ENCODE measurements around the gene TRAPPC2L. TPM values are rescaled to one million over a fixed set of nuclear protein-coding genes. Genes with fewer than 3 reads are reported as not detected.

The TRAPPC2L gene
- total and polyA plus RNA-seq, 7 donors = 30.7 to 56.5 (median 42.1) TPM

- Histone ChIP-seq H3K9me3 (no peaks in the 10 kb centered on the region), H3K27me3 (peaks cover 4 to 43% (median 25%) of the 10 kb centered on the region in 3 donors), H3K4me1 (peaks cover 0 to 14% (median 0%) of the 10 kb centered on the region in 4 donors), H3K4me3 (no peak overlapping the region), H3K27ac (no peak overlapping the region), H3K36me3 (no peaks in the 10 kb centered on the region)
- no peak for DNase-seq
- TF ChIP-seq CTCF (IDR thresholded peaks at IDR 0.05) (no peak), POLR2AphosphoS5 (IDR thresholded peaks at IDR 0.05) (no peak), EP300 (IDR thresholded peaks at IDR 0.05) (no peak), POLR2A (IDR thresholded peaks at IDR 0.05) (no peak)
- WGBS, 2 donors = 90 to 95% methylated on average over 49 of the region's 49 CpGs
- intact Hi-C loops (cut with DNase I) = no loop called here
Measured at GRCh38 chr16:88883117-88883895, 26.4 kb downstream of the TRAPPC2L start.

GRCh38 chr16:88883946-88884345 is 27.0 kb downstream of the TRAPPC2L start:
- Histone ChIP-seq H3K9me3 (no peaks in the 10 kb centered on the region), H3K36me3 (no peaks in the 10 kb centered on the region), H3K27ac (no peak overlapping the region), H3K27me3 (peaks cover 4 to 43% (median 25%) of the 10 kb centered on the region in 3 donors), H3K4me1 (peaks cover 0 to 14% (median 0%) of the 10 kb centered on the region in 4 donors), H3K4me3 (no peak overlapping the region)
- intact Hi-C loops (cut with DNase I) = no loop called here
- TF ChIP-seq POLR2A (IDR thresholded peaks at IDR 0.05) = no peak
- WGBS, 2 donors = 73 to 88% methylated on average over 11 of the region's 11 CpGs
- DNase-seq = no peak

GRCh38 chr16:88884569-88885271 is 27.8 kb downstream of the TRAPPC2L start:
- Histone ChIP-seq H3K4me1 (peaks cover 0 to 14% (median 0%) of the 10 kb centered on the region in 4 donors), H3K27me3 (peaks cover 4 to 41% (median 25%) of the 10 kb centered on the region in 3 donors), H3K4me3 (no peak overlapping the region), H3K9me3 (no peaks in the 10 kb centered on the region), H3K36me3 (no peaks in the 10 kb centered on the region), H3K27ac (no peak overlapping the region)
- DNase-seq = no peak
- 92 to 95% methylated on average over 39 of the region's 39 CpGs for WGBS, 2 donors
- TF ChIP-seq POLR2A (IDR thresholded peaks at IDR 0.05) = no peak
- no peak for TF ChIP-seq CTCF (IDR thresholded peaks at IDR 0.05)
- TF ChIP-seq EP300 (IDR thresholded peaks at IDR 0.05) = no peak
- no peak for TF ChIP-seq POLR2AphosphoS5 (IDR thresholded peaks at IDR 0.05)
- intact Hi-C loops (cut with DNase I) = no loop called here

- H3K4me1 ChIP-seq = peaks cover 0 to 11% (median 0%) of the 10 kb centered on the region in 4 donors
- TF ChIP-seq POLR2A (IDR thresholded peaks at IDR 0.05) (no peak), EP300 (IDR thresholded peaks at IDR 0.05) (no peak), POLR2AphosphoS5 (IDR thresholded peaks at IDR 0.05) (no peak), CTCF (IDR thresholded peaks at IDR 0.05) (no peak)
- WGBS, 2 donors = 88 to 90% methylated on average over 28 of the region's 28 CpGs
- H3K4me3 ChIP-seq = no peak overlapping the region
- H3K27me3 ChIP-seq = peaks cover 4 to 30% (median 17%) of the 10 kb centered on the region in 3 donors
- no peak overlapping the region for H3K27ac ChIP-seq
- DNase-seq = no peak
- no peaks in the 10 kb centered on the region for H3K9me3 ChIP-seq
- intact Hi-C loops (cut with DNase I) = no loop called here
- H3K36me3 ChIP-seq = no peaks in the 10 kb centered on the region
Measured at GRCh38 chr16:88885693-88886280, 28.9 kb downstream of the TRAPPC2L start.

GRCh38 chr16:88886420-88886844 is 29.5 kb downstream of the TRAPPC2L start:
- H3K4me3 ChIP-seq = no peak overlapping the region
- 78 to 86% methylated on average over 15 of the region's 15 CpGs for WGBS, 2 donors
- intact Hi-C loops (cut with DNase I) = no loop called here
- H3K27ac ChIP-seq = peak overlapping the region in 3 of 4 donors; percentile 18 to 45 (median 42)
- peaks cover 0 to 5% (median 0%) of the 10 kb centered on the region in 4 donors for H3K4me1 ChIP-seq
- no peak for TF ChIP-seq EP300 (IDR thresholded peaks at IDR 0.05)
- no peak for TF ChIP-seq POLR2AphosphoS5 (IDR thresholded peaks at IDR 0.05)
- no peak for TF ChIP-seq CTCF (IDR thresholded peaks at IDR 0.05)
- no peak for TF ChIP-seq POLR2A (IDR thresholded peaks at IDR 0.05)
- H3K36me3 ChIP-seq = no peaks in the 10 kb centered on the region
- no peak for DNase-seq
- H3K27me3 ChIP-seq = peaks cover 2 to 24% (median 10%) of the 10 kb centered on the region in 3 donors
- no peaks in the 10 kb centered on the region for H3K9me3 ChIP-seq
